GM23338 (cell line): ENCODE measurements around the gene BCLAF3. TPM values are rescaled to one million over a fixed set of nuclear protein-coding genes. Genes with fewer than 3 reads are reported as not detected.

Source experiments
- ATAC-seq: fragments of 200-7000 bp; cut with Tn5 transposase; 3 replicates; pipeline ENCODE4 v1.9.1; 2020
- DNase-seq: peaks from one replicate; pipeline ENCODE4 v3.0.0-alpha.2; 2015; ENCODE audit warnings: low spot score
- H2AFZ ChIP-seq: fragments of 200-600 bp; sonication (generic); 2 replicates; pipeline ENCODE4 v1.8.0; 2016; ENCODE audit warnings: antibody characterized with exemption, mild to moderate bottlenecking, moderate library complexity
- H3F3A ChIP-seq: fragments of 200-600 bp; sonication (generic); replicated peaks from 2 replicates; pipeline ENCODE4 v1.8.0; 2017; ENCODE audit warnings: antibody characterized with exemption, mixed run types, low read depth
- H3K27ac ChIP-seq: fragments of 200-600 bp; sonication (generic); 2 replicates; pipeline ENCODE4 v1.6.1; 2016; ENCODE audit warnings: low read depth
- H3K27me3 ChIP-seq: fragments of 200-600 bp; sonication (generic); 2 replicates; pipeline ENCODE4 v1.8.0; 2016; ENCODE audit warnings: mild to moderate bottlenecking, mixed run types, moderate library complexity; ENCODE audit not compliant: insufficient read depth
- H3K36me3 ChIP-seq: fragments of 200-600 bp; sonication (generic); 2 replicates; pipeline ENCODE4 v1.8.0; 2016; ENCODE audit warnings: mild to moderate bottlenecking; ENCODE audit not compliant: insufficient read depth
- H3K4me1 ChIP-seq: fragments of 200-600 bp; sonication (generic); 2 replicates; pipeline ENCODE4 v1.8.0; 2016; ENCODE audit warnings: mild to moderate bottlenecking, moderate library complexity; ENCODE audit not compliant: insufficient read depth
- H3K4me2 ChIP-seq: fragments of 200-600 bp; sonication (generic); 2 replicates; pipeline ENCODE4 v1.7.1; 2017; ENCODE audit warnings: mixed run types
- H3K4me3 ChIP-seq: fragments of 200-600 bp; sonication (generic); 2 replicates; pipeline ENCODE4 v1.6.1; 2016; ENCODE audit warnings: mixed run types
- H3K79me2 ChIP-seq: fragments of 200-600 bp; sonication (generic); replicated peaks from 2 replicates; pipeline ENCODE4 v1.8.0; 2017; ENCODE audit warnings: mild to moderate bottlenecking; ENCODE audit not compliant: insufficient read depth
- H3K9me2 ChIP-seq: fragments of 200-600 bp; sonication (generic); 2 replicates; pipeline ENCODE4 v1.8.0; 2017; ENCODE audit not compliant: insufficient read depth
- H4K20me1 ChIP-seq: fragments of 200-600 bp; sonication (generic); replicated peaks from 2 replicates; pipeline ENCODE4 v1.8.0; 2017; ENCODE audit warnings: mild to moderate bottlenecking; ENCODE audit not compliant: insufficient read depth
- H3K27ac Mint-ChIP-seq: 2 replicates; pipeline ENCODE4 v1.8.0; 2020; ENCODE audit warnings: inconsistent platforms, mild to moderate bottlenecking, moderate library complexity, mixed read lengths
- H3K27me3 Mint-ChIP-seq: 3 replicates; pipeline ENCODE4 v1.8.0; 2022; ENCODE audit warnings: low read depth, mild to moderate bottlenecking, moderate library complexity, mixed read lengths, inconsistent platforms; ENCODE audit not compliant: insufficient read depth, poor library complexity
- H3K36me3 Mint-ChIP-seq: 3 replicates; pipeline ENCODE4 v1.8.0; 2021; ENCODE audit warnings: low read depth, mild to moderate bottlenecking, inconsistent platforms, moderate library complexity, mixed read lengths
- H3K4me1 Mint-ChIP-seq: 3 replicates; pipeline ENCODE4 v1.8.0; 2020; ENCODE audit warnings: mild to moderate bottlenecking, inconsistent platforms, mixed read lengths
- H3K4me3 Mint-ChIP-seq: 3 replicates; pipeline ENCODE4 v1.8.0; 2021; ENCODE audit warnings: moderate library complexity, mild to moderate bottlenecking, inconsistent platforms, mixed read lengths
- H3K9me3 Mint-ChIP-seq: 3 replicates; pipeline ENCODE4 v1.8.0; 2020; ENCODE audit warnings: moderate library complexity, mild to moderate bottlenecking, inconsistent platforms, mixed read lengths
- CTCF ChIP-seq, 2 experiments: fragments of 200-600 bp in 1 of 2; sonication (generic) in 1 of 2; conservative IDR thresholded peaks; 2 replicates each; pipeline versions ENCODE4 v1.5.1 to v1.6.1; 2016 to 2017; ENCODE audit warnings: antibody characterized with exemption in 2 of 2, low read depth in 2 of 2, mild to moderate bottlenecking in 2 of 2, moderate library complexity in 1 of 2
- ETS1 ChIP-seq: IDR thresholded peaks from 2 replicates; pipeline ENCODE4 v1.6.1; 2016; ENCODE audit warnings: antibody characterized with exemption
- EZH2 ChIP-seq: fragments of 200-600 bp; sonication (generic); IDR thresholded peaks from one replicate; pipeline ENCODE4 v1.8.0; 2017; ENCODE audit warnings: antibody characterized with exemption, mild to moderate bottlenecking, low read depth; ENCODE audit not compliant: unreplicated experiment
- EZH2phosphoT487 ChIP-seq: fragments of 200-600 bp; sonication (generic); IDR thresholded peaks from one replicate; pipeline ENCODE4 v1.8.1; 2018; ENCODE audit warnings: antibody characterized with exemption; ENCODE audit not compliant: unreplicated experiment
- JUNB ChIP-seq: IDR thresholded peaks from one replicate; pipeline ENCODE4 v1.6.1; 2016; ENCODE audit warnings: antibody characterized with exemption; ENCODE audit not compliant: unreplicated experiment
- NANOG ChIP-seq: IDR thresholded peaks from 2 replicates; pipeline ENCODE4 v1.6.1; 2016; ENCODE audit warnings: antibody characterized with exemption, borderline replicate concordance
- POLR2AphosphoS5 ChIP-seq: IDR thresholded peaks from 2 replicates; pipeline ENCODE4 v1.6.1; 2016; ENCODE audit warnings: antibody characterized with exemption, low read depth
- STAT1 ChIP-seq: IDR thresholded peaks from one replicate; pipeline ENCODE4 v1.6.1; 2016; ENCODE audit warnings: antibody characterized with exemption; ENCODE audit not compliant: unreplicated experiment
- ZNF114 ChIP-seq: fragments of 250-450 bp; sonication (Bioruptor Pico); IDR thresholded peaks from 2 replicates; pipeline ENCODE4 v1.5.0; 2020; ENCODE audit warnings: mild to moderate bottlenecking, moderate library complexity
- ZNF331 ChIP-seq: fragments of 250-450 bp; sonication (Bioruptor Pico); IDR thresholded peaks from 2 replicates; pipeline ENCODE4 v1.5.0; 2020; ENCODE audit warnings: low read depth, mild to moderate bottlenecking, moderate library complexity
- ZNF462 ChIP-seq: fragments of 250-450 bp; sonication (Bioruptor Pico); IDR thresholded peaks from 2 replicates; pipeline ENCODE4 v1.5.0; 2020; ENCODE audit warnings: mild to moderate bottlenecking, moderate library complexity
- polyA plus RNA-seq: library from polyadenylated mRNA; unstranded; fragments of >200 nt; fragmentation: Nextera tagmentation; extraction: Ambion mirVana; gene quantifications from 2 replicates; pipeline ENCODE4 v1.2.1, GENCODE V29; 2016
- total RNA-seq: library from RNA; depleted of rRNA; stranded (reverse); fragments of >200 nt; shearing (Covaris generic); gene quantifications from 2 replicates; pipeline ENCODE4 v1.2.3, GENCODE V29; 2014

The BCLAF3 gene
- total and polyA plus RNA-seq, 2 experiments from 2014 or later = 6.5 to 9.3 TPM

- TF ChIP-seq ETS1 (no peak), ZNF331 (CRISPR knock-in tag) (no peak), STAT1 (no peak), NANOG (no peak), EZH2 (no peak), EZH2phosphoT487 (no peak)
Measured at GRCh38 chrX:20029728-20030127, 38.9 kb upstream of the BCLAF3 start (continued).

GRCh38 chrX:20028588-20028987 lies 37.7 kb upstream of the BCLAF3 start:
- no peak overlapping the region for H3K4me2 ChIP-seq
- H3K27me3 Mint-ChIP-seq = no peaks in the 10 kb centered on the region
- no peaks in the 10 kb centered on the region for H3K79me2 ChIP-seq
- no peaks in the 10 kb centered on the region for H3K36me3 ChIP-seq
- ATAC-seq = no peak
- no peak overlapping the region for H3K4me3 Mint-ChIP-seq
- H3K9me3 Mint-ChIP-seq = no peaks in the 10 kb centered on the region
- no peak overlapping the region for H2AFZ ChIP-seq
- H3K36me3 Mint-ChIP-seq = no peaks in the 10 kb centered on the region
- no peaks in the 10 kb centered on the region for H3K4me1 ChIP-seq
- no peaks in the 10 kb centered on the region for H3K9me2 ChIP-seq
- peaks cover 5% of the 10 kb centered on the region; the same call in 2 of the 3 replicates for H3K4me1 Mint-ChIP-seq
- H4K20me1 ChIP-seq = no peaks in the 10 kb centered on the region
- H3K27ac ChIP-seq = no peak overlapping the region
- no peak overlapping the region for H3K27ac Mint-ChIP-seq
- H3K4me3 ChIP-seq = no peak overlapping the region
- no peaks in the 10 kb centered on the region for H3K27me3 ChIP-seq
- H3F3A ChIP-seq = no peaks in the 10 kb centered on the region
- no peak for DNase-seq
- no peak for TF ChIP-seq ZNF331 (CRISPR knock-in tag)
- TF ChIP-seq JUNB = no peak
- TF ChIP-seq EZH2phosphoT487 = no peak
- TF ChIP-seq STAT1 = no peak
- TF ChIP-seq POLR2AphosphoS5 = no peak
- TF ChIP-seq NANOG = no peak
- no peak for TF ChIP-seq EZH2
- TF ChIP-seq ZNF462 = no peak
- TF ChIP-seq ETS1 = no peak
- no peak for TF ChIP-seq ZNF114 (CRISPR knock-in tag)
- no peak for TF ChIP-seq CTCF (conservative IDR thresholded peaks at IDR 0.05; ENCODE audit: low read depth in 2 of 2)
